HG02885 (cell line): Measurements from ENCODE around the gene PTGIR.

Experiments
- ATAC-seq: cut with Tn5 transposase; IDR thresholded peaks from one replicate; pipeline ENCODE4 v1.9.1; 2021; ENCODE audit warnings: mild to moderate bottlenecking; ENCODE audit not compliant: unreplicated experiment, poor library complexity

The PTGIR gene, protein sequence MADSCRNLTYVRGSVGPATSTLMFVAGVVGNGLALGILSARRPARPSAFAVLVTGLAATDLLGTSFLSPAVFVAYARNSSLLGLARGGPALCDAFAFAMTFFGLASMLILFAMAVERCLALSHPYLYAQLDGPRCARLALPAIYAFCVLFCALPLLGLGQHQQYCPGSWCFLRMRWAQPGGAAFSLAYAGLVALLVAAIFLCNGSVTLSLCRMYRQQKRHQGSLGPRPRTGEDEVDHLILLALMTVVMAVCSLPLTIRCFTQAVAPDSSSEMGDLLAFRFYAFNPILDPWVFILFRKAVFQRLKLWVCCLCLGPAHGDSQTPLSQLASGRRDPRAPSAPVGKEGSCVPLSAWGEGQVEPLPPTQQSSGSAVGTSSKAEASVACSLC

DNA sequence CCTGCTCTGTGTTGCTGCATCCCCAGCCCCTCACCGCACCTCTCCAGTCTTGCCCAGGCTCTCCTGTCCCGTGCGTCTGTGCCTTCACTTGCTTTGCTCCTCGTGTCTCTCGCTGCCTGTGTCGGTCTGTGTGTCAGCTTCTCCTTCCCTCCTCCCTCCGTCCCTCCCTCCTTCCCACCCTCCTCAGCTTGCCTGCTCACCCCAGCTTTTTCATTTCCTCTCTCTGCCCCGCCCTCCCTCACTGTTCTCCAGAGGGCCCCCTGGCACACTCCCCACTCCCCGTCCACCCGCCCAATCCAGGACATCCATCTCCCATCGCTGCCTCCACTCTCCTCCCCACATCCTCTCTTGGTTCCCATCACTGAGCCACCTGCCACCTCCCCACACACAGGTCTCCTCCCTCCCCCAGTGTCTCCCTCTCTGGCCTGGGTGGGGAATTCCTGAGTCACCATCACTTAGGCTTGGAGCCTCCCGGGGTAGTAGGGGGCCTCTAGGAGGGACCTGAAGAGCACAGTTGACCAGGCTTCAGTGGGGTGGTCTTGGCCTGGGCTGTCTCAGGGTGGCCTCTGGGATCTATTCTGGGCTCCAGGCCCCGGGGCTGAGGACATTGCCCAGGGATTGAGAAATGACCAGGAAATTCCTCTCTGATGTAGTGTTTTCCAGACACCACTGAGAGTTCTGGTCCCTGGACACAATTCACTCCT lies at the start of gene PTGIR:
TSS of gene PTGIR (minus strand) at position 132 of the 704 bp plus-strand sequence. CDS start 864 bp downstream, outside the sequence.
- ATAC-seq = no peak

DNA sequence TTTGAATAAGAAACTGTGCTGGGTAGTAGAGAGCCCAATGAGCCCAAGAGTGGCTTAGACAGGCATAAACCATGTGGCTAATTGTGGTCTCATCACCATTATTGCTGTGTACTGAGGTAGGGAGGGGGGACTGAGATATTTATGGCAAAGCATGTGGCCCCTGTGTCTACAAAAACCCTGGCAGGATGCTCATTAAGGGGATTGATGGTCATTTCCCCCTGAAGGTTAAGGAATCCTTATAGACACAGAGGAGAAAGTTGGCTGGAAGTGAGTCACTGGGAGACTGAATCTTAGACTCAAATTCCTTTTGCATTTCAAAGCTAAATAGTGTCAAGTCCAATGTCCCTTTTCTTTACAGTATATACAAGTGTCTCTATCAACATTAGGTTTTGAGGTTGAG lies 45.9 kb upstream of the PTGIR start:
- no peak for ATAC-seq

DNA sequence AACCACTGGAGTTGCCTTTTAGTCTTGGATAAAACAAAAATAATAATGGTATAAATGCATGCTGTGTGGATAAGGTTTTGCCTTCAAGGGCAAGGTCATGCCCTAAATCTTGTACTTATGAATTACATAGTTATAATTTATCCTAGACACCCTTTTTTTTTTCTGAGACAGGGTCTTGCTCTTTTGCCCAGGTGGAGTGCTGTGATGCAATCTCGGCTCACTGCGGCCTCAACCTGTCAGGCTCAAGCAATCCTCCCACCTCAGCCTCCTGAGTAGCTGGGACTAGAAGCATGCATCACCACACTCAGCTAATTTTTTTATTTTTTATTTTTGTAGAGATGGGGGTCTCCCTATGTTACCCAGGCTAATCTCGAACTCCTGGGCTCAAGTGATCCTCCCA lies 43.8 kb upstream of the PTGIR start:
- no peak for ATAC-seq

DNA sequence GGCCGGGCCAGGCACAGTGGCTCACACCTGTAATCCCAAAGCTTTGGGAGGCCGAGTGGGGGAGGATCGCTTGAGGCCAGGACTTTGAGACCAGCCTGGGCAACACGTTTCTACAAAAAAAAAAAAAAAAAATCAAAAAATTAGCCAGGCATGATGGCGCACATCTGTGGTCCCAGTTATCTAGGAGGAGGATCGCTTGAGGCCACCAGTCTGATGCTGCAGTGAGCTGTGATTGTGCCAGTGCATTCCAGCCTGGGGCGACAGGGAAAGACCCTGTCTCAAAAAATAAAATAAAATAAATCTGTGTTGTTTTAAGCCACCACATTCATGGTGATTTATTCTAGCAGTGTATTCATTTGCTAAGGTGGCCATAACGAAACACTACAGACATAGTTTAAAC lies 40.2 kb upstream of the PTGIR start:
- ATAC-seq = no peak

DNA sequence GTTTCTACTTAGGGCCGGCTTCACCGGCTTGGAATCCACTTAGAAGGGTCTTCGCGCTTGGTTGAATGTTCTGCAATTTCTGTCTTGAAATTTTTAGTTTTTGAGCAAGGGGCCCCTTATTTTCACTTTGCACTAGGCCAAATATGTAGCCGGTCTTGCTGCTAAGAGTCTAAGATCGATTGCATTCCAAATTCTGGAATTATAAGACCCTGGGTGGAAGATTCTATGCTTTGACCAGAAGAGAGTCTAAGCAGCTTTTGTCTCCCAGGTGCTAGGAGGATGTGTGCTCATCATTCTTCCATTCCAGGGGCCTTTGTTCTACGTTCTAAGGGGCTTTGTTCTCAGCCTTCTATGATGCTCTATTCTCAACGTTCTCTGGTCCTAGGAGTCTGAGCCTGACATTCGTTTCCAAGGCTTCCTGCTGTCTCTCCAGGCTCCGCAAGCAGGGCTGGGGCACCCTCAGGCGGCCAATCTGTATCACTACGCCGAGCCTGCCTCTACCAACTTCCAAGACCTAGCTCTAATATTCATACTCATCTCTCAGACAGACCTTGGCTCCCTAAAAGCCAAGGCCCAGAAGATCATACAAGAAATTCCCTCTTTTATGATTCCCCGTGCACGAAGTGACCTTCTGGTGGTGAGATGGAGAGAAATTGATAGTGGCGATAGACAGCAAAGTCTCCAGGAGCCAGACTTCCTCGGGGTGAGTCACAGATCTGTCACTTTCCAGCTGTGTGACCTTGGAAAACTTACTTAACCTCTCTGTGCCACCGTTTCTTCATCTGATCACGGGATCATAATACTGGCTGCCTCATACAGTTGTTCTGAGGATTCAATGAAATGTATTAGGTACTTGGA lies 37.1 kb upstream of the PTGIR start:
- ATAC-seq = no peak

DNA sequence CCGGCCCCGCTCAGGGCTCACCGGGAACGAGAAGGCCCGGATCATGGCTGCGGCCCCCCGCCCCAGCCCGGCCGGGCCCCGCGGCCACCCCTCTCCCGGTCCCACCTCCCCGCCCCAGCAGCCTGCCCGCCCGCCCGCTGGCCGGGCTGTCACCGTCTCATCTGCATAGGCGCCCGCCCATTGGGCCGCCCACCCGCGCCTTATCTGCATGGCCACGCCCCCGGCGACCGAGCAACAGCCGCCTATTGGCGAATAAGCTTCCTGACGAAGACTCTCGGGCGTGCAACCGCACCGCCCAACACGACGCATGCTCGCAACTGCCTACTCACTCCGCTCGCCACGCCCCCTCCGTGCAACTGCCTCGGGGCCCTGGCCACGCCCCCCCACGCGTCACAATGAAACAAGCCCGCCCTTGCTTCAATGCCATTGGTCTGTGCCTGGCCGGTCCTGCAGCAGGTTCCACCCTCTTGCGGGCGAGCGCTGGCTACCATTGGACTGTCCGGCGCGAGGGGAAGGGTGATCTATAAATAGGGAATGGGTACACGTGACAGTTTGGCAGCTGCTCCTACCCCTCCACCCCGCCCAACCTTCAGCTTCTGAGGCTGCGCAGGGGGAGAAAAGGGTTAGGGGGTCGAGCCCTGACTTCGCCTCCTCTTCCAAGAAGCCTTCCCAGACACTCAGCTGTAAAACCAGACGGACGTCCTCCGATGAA lies 36.3 kb upstream of the PTGIR start, which contains the start of gene DACT3:
TSS of gene DACT3 (minus strand) at position 163 of the 712 bp plus-strand sequence. CDS start at position 45, 118 bp downstream.
- ATAC-seq = peak; percentile 91

DNA sequence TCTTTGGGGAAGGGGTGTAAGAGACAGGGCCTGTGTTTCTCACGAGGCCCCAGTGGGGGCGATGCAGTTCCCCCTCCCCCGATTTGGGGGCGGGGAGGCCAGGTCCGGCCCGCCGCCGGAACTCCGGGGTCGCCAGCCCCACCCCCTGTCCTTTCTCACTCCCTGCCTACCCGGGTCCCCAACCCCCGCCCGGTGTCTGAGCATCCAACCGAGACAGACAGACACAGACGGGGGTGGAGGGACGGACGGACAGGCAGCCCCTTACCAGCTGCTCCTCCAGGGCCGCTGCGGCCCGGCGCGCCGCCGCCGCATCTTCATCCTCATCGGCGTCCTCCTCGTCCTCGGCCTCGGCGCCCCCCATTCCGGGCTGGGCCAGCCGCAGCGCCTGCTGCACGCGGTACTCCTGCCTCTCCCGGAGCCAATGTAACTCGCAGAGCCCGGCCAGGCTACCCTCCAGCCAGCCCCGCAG lies 35.7 kb upstream of the PTGIR start:
- no peak for ATAC-seq

DNA sequence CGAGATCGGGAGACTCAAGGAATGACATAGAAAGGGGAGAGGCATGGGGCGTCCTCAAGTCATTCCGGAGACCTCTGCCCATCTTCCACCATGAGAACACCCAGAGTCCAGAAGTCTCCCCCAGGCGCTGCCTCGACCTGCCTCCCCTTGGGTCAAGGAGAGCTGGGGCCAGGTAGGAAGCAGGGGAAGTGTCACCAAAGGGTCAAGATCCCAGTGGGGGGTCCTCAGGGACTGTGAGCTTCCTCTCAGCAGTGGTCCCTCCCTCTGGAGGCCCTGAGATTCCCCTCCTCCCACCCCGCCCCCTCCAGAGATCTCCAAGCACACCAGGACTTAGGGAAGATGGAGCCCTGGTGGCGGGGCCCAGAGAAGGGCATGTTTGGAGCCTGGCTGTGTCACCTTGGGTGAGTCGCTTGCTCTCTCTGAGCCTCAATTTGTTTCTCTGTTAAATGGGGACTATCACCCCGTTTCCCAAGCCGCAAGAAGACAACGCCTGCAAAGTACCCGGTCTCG lies 35.2 kb upstream of the PTGIR start:
- ATAC-seq = no peak

DNA sequence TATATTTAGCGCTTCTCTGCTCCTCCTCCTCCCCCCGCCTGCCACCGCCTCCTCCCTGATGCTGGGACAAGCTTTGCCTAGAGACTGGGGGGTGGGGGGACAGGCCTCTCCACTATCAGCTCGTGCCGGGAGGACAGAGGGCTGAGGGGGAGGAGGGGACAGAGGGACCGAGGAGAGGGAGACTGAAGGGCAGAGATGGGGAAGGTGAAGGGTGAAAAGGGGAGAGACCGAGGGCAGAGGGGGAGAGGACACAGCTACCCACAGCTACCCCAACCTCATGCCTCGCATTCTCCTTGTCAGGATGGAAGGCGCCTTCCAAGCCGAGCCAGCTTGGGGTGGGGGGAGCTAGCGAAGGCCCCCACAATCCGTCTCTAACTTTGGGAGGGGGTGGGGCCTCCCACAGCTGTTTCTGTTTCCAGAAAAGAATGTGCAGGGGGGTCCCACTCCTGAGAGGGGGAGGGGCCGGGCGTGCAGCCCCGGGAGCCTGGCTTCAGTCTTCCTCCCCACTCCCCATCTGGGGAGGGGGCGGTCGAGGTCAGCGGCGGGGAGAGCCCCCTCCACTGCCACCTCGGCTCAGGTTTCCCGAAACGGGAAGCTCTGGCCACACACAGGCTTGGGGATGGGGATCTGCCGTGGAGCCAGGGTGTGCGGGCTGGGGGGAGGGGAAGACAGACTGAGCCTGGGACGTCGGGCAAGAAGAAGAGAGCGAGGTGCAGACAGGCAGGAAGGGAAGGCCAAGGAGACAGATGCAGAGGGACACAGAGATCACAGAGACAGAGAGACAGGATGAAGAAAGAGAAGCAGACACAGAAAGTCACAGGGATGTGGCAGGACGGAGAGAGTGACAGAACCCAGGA lies 34.5 kb upstream of the PTGIR start:
- ATAC-seq = no peak

DNA sequence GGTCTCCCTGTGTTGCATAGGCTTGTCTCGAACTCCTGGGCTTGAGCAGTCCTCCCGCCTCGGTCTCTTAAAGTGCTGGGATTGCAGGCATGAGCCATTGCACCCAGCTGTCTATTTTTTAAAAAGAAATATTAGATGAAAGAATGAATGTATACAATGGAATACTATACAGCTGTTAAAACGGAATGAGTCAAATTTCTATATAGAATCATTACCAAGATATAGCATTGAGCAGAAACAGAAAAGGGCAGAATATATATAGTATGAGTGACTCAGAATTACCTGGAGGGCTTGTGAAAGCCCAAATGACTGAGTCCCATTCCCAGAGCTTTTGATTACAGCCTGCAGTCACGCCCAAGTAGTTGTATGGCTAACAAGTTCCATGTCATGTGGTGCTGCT lies 31.7 kb upstream of the PTGIR start:
- ATAC-seq = no peak

DNA sequence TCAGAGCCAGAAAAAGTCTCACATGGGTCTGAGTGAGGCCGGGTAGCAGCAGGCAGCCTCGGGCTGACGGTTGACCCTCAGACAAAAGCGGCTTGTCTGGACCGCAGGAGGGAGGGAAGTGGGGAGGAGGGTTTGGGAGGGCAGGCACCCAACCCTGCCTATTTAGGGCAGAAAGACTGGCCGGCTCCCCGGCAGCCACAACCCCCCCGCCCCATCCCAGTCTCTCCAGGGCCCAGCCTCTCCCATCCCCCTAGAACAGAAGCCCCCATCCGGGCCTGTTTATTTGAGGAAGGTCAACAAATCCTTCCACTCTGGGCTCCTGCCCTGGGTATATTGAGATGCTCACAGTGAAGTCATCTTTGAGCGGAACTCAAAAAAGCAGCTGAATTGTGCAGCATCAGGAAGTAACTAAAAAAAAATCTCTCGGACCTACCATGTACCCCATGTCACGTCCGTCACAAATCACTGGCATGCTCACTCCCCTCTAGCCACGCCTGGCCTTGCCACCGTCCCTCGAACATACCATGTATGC lies 29.8 kb upstream of the PTGIR start:
- no peak for ATAC-seq

DNA sequence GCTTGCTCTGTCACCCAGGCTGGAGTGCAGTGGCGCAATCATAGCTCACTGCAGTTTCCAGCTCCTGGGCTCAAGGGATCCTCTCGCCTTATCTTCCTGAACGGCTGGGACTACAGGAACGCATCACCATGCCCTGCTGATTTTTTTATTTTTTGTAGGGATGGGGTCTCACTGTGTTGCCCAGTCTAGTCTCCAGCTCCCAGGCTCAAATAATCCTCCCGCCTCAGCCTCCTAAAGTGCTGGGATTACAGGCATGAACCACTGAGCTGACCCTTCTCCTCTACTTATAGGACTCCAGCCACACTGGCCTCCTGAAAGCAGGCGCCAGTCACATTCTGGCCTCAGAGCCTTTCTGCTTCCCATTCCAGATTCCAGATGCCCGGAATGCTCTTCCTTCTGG lies 25.6 kb upstream of the PTGIR start:
- ATAC-seq = no peak

DNA sequence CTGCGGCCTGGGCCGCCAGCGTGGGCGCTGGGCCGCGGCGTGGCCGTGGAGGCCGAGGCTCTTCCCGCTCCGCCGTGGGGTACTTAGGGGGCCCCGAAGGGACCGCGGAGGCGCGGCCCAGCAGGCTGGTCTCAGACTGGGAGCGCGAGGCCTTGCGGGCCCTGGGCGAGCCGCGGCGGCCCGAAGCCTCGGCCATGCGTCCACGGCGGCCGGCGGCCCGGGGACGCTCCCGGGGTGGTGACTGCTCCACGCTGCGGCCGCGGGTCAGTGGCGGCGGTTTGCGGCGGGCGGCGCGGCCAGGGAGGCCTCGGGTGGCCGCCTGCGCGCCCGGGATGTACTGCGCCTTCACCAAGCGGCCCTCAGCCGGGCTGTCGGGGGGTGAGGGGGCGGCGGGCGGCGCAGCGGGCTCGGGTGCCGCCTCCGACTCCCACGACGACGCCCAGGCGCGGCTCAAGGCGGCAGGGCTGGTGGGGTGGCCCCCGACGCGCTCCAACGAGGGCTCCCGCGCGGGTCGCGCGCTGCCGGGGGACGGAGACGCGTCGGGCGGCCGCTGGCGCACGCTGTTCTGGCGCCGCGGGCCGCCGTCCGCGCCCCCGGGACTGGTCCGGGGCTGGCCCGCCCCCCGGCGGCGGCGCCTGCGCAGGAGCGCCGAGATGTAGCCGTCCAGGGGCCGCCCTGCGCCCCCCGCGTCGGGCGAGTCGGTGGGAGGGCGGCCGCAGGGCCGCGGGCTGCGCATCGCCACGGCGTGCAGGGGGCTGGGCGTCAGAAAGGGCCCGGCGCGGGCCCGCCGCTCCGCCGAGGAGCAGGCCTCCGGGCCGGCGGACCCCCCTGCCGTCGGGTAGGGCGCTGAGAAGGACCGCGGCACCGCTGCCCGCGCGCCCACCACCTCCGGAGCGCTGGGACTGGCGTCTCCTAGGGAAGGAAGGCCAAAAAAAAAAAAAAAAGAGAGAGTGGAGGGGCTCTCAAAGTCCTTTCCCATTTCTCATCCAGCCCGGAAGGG lies 24.4 kb upstream of the PTGIR start:
- no peak for ATAC-seq

DNA sequence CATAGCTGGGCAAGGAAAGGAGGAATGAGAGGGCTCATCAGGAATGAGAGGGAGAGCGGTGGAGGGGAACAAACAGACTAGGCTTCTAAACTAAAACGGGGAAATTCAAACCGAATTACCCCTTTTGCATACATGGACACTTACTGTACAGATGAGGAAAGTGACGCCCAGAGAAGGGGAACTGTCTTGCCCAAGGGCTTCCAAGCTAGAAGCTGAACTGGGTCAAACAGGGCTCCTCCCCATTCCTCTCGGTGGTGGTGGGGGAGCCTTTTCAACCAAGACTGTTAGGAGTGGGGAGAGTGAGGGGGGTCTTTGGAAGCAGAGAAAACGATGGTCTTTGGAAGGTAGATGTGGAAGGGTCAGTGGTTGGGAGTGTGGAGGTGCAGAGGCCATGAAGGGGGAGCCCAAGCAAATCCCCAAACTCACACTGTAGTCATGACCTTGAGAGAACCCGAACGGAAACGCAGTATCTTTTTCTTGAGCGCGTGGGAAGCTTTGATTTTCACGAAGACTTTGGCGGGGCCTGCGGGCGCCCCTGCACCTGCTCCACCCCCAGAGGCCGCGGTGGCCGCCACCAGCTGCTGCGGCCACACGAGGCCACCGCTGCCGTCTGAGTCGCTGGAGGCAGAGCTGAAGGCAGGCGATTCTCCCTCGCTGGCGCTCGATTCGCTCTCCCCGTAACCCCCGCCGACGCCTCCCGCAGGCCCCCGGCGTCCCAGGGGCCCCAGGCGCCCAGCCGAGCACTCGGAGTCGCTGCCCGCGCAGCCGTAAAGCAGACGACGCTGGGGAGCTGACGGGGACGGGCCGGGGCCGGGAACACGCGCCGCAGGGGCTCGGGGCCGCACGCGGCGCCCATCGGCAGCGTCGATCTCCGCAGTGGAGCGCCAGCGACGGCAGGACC lies 23.4 kb upstream of the PTGIR start:
- no peak for ATAC-seq

DNA sequence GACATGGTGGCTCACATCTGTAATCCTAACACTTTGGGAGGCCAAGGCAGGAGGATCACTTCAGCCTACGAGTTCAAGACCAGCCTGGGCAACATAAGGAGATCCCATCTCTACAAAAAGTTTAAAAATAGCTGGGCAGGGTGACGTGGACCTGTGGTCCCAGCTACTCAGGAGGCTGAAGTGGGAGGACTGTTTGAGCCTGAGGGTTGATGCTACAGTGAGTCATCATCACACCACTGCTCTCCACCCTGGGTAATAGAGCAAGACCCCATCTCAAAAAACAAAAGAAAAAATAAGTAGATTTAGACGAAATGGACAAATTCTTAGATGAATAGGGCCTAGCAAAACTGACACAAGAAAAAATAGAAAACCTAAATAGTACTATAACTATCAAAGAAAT lies 21.5 kb upstream of the PTGIR start:
- no peak for ATAC-seq

DNA sequence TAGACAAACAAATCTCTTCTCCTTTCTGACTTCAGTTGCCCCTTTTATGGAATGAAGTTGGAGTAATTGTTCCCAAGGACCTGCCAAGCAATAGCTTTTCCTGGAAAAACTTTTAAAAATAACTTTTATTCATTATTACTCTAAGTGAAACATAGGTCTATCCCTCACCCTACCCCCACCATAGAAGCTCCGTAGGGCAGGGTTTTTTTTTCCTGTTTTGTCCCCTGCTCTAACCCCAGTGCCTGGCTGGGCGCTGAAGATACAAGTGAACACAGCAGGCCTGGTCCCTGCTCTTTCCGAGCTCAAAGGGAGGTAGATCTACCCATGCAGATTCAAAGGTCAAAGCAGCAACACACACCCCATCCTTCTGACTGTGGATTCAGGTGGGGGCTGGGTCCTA lies 19.8 kb upstream of the PTGIR start:
- ATAC-seq = no peak

DNA sequence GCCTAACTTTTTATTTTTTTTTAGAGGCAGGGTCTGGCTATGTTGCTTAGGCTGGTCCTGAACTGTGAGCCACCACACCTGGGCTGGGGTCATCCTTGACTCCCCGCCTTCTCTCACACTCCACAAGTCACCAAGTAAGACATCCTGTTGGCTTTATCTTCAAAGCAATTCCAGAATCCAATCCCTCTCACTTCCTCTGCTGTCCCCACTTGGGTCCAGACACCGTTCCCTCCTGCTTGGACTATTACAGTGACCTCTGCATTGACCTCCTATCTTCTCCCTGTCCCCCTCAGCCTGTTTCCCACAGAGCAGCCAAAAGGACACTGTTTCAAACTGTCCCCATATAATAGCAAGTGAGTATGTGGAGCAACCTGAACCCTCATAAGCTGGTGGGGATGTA lies 15.8 kb upstream of the PTGIR start:
- ATAC-seq = no peak
